ENCODE measurements around the gene DAGLB. TPM values are rescaled to one million over a fixed set of nuclear protein-coding genes. Genes with fewer than 3 reads are reported as not detected.

Gene DAGLB
- total RNA-seq, 1 experiment from 2014 or later, result 33.6 TPM

GRCh38 chr7:6444516-6445269 is 3.1 kb downstream of the DAGLB start:
- no peaks in the 10 kb centered on the region; the same call in 1 of the 2 replicates for H3K27me3 Mint-ChIP-seq (ENCODE audit: low read depth)
- H3K27ac Mint-ChIP-seq, result no peak overlapping the region
- H3K4me1 Mint-ChIP-seq, result peaks cover 14% of the 10 kb centered on the region
- DNase-seq (ENCODE audit: low spot score) (no peak), ATAC-seq (no peak)
- POLR2A ChIA-PET, result no interaction called here
- H3K36me3 Mint-ChIP-seq, result peaks cover 50% of the 10 kb centered on the region
- CTCF ChIA-PET, result no interaction called here
- TF ChIP-seq E2F4 (CRISPR knock-in tag; IDR thresholded peaks at IDR 0.05; ENCODE audit: borderline replicate concordance, low read depth), result no peak
- no peak for TF ChIP-seq NFATC4 (CRISPR knock-in tag; IDR thresholded peaks at IDR 0.05)
- TF ChIP-seq FOXJ3 (CRISPR knock-in tag; IDR thresholded peaks at IDR 0.05; ENCODE audit: borderline replicate concordance), result no peak
- no peak for TF ChIP-seq E2F1 (CRISPR knock-in tag; IDR thresholded peaks at IDR 0.05)
- TF ChIP-seq ZNF425 (CRISPR knock-in tag; conservative IDR thresholded peaks at IDR 0.05), result no peak
- TF ChIP-seq USF2 (CRISPR knock-in tag; IDR thresholded peaks at IDR 0.05), result no peak
- no peak for TF ChIP-seq CDX4 (CRISPR knock-in tag; IDR thresholded peaks at IDR 0.05; ENCODE audit: borderline replicate concordance)
- no peak for TF ChIP-seq NFYB (CRISPR knock-in tag; conservative IDR thresholded peaks at IDR 0.05; ENCODE audit: low read depth)
- TF ChIP-seq MYBL2 (CRISPR knock-in tag; IDR thresholded peaks at IDR 0.05), result no peak
- TF ChIP-seq ZNF396 (CRISPR knock-in tag; IDR thresholded peaks at IDR 0.05; ENCODE audit: borderline replicate concordance), result no peak
- no peak overlapping the region for H3K4me3 Mint-ChIP-seq
- no peaks in the 10 kb centered on the region for H3K9me3 Mint-ChIP-seq

- Mint-ChIP-seq H3K27me3 (ENCODE audit: low read depth) (no peaks in the 10 kb centered on the region; the same call in 1 of the 2 replicates), H3K36me3 (peaks cover 54% of the 10 kb centered on the region), H3K27ac (no peak overlapping the region), H3K9me3 (no peaks in the 10 kb centered on the region), H3K4me3 (no peak overlapping the region), H3K4me1 (peaks cover 23% of the 10 kb centered on the region)
- POLR2A ChIA-PET, result interaction anchor here (0.6 kb wide), 1 partner anchor 131 kb away, joined by 3 read pairs; no protein-coding TSS in a partner anchor
- DNase-seq (ENCODE audit: low spot score), result no peak
- ATAC-seq, result no peak
- CTCF ChIA-PET, result no interaction called here
- TF ChIP-seq HMGXB4 (CRISPR knock-in tag; IDR thresholded peaks at IDR 0.05) (no peak), RELA (CRISPR knock-in tag; IDR thresholded peaks at IDR 0.05; ENCODE audit: borderline replicate concordance) (no peak), ERG (CRISPR knock-in tag; IDR thresholded peaks at IDR 0.05) (no peak), ZNF532 (CRISPR knock-in tag; IDR thresholded peaks at IDR 0.05; ENCODE audit: borderline replicate concordance) (no peak), USF1 (CRISPR knock-in tag; IDR thresholded peaks at IDR 0.05) (no peak), MYBL2 (CRISPR knock-in tag; IDR thresholded peaks at IDR 0.05) (no peak)
These were observed 4.3 kb downstream of the DAGLB start for GRCh38 chr7:6443372-6443941.
